Stimulated activated CD4-positive, alpha-beta T cell treated with anti-CD3 and anti-CD28 coated beads, Interleukin-4, amount 100 ng/mL, for 48 hours (primary cell): ENCODE data around the gene EIF5AL1.
"Not testable (repeated sequence)": the region's sequence is repeated elsewhere in the genome, so short reads cannot be mapped to it uniquely, and the experiment has no call there.

Experiments
- DNase-seq, 2 donors: peaks; one replicate each; pipeline ENCODE4 v3.0.0-alpha.2; 2020; ENCODE audit warnings: low read depth in 2 of 2

EIF5AL1 gene

DNA sequence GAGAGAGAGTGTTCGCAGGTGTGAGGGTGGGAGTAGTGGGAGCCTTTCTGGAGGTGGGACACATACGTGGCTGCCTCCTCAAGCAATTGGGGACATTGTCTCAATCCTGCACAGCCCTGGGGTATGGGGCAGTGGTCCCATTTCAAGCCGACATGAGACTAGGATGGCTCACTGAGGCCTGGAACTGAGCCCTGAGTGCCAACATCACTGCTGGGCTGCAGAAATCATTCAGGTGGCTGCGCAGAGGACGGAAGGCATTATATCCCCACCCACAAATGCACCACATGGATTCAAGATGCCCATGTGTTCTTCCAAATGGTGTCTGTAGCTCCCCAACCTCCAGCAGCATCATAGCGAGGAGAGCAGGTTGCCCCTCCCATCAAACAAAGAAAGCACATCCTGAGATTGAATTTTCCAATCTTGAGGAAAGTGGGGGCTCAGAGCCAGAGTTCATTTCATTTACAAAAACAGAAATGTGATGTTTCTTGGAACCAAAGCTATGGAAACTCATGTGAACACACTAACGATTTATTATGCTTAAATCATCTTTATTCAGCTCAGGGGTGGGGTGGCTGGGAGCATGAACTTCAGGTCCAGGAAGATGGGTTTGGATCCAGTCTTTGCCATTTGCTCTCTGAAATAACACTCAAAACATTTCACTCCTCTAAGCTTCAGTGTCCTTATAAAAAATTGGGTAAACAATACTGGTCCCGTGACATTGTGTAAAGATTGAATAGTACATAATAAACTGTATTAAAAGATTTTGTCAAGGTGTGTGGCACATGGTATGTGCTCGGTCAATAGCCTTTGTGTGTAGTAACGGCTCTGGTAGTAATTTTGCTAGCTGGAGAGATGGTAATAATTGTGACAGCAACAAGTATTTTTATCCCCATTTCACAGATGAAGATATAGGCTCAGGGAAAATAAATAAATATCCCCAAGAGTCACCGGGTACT is 43.3 kb downstream of the EIF5AL1 start:
- DNase-seq: no peak

DNA sequence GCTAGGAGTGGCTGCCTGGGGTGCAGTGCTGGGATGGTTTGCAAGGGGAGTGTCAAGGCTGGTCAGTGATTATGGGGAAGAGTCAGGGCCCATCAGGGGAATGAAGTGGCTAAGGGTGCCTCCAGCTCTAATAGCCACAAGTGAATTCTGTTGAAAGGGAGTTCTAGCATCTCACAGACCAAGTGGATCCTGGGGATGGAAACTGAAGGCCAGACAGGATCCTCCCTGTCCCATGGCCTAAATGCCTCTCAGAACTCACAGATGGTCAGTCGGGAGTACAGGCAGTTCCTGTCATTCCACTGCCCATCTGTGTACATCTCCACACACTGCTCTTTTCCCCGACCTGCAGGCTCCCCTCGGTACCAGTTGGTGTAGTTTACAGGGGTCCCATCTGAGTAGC is 44.6 kb downstream of the EIF5AL1 start:
- not testable (repeated sequence) for DNase-seq

DNA sequence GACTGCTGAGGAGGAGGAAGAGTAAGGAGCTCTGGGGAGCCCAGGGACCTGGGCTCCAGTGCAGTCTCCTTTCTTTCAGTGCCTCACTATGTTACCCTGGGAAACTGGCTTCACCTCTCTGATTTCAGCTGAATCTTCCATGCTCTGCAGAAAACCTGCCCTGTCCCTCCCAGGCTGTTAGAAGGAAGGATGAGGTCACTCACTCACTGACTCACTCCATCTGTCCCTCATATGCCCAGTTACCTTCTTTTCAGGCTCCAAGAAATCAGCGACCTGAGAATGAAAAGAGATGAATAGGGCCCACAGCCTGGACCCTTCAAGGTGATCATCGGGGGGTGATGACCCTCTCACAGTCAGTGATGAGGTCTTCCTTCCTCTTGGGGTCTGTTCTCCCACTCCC is 47.4 kb downstream of the EIF5AL1 start:
- no peak for DNase-seq

DNA sequence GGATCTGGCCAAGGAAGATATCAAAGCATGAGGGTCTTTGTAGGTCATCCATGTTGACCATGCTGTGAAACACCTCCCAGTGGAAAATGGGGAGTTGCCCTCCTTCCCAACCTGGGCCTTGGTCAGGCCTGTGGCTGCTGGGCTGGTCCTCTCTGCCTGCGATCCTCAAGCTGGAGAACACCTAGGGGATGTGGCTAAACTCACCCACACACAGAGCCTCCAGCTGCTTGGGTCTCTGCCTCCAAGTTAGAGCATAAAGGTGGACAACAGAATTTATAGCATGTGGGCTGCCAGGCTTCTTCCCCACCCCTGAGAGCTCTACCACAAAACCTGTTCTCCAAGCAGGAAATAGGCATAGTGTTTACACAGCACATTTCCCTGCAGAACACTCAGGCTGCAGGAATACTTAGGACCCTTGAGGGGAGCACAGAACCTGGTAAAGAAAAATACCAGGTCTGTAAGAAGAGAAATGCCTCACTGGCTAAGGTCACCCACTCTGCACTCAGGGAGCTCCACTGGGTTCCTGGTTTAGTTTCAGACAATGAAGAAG is 47.9 kb downstream of the EIF5AL1 start, which contains the start of gene SFTPA2:
Gene SFTPA2 (minus strand): TSS at position 248 of the 550 bp plus-strand sequence. CDS start 924 bp downstream, outside the sequence.
- DNase-seq: no peak

DNA sequence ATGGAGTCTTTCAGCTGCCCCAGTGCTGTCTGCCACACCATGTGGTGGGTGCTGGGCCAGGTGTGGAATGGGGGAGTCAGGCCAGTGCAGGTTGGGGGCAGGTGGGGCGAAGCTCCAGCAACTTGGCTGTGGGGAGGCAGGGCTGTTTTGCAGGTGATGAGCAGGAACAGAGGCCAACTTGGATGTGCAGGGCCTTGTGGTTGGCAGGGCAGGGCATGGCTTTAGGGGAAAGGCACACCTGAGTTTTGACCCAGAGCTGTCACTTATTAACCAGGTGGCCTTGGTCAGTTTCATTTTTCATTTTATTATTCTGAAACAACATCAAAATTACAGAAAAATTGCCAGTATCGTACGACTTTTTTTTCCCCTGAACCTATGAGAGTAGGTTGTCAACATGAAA is 48.9 kb downstream of the EIF5AL1 start:
- no peak for DNase-seq

DNA sequence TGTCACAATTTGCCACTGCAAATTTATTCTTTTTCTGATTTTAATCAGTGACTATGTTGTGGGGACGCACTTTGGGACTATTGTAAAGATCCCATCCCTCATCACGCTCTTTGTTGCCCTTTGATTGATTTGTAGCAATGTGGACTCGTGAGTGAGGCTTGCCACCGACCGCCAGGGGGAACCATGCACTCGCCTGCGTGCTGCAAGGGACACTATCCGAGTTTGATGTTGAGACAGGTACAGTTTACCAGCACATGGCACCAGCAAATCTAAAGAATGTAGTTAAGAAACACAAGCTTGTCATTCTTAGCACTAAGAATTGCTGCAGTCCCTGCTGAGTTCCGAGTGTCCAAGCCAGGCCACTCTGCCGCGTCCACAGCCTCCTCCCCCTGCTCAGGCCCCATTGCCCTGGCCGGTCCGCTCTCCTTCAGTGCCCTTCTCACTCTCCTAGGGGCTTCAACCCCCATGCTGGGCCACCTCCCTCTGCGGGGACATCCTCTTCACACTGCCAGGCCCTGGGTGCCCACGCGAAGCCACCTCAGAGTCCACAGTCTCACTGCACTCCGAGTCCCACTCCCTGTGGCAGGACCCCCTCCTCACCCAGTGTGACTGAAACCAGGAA is 49.9 kb downstream of the EIF5AL1 start:
- peak; percentile 58 for DNase-seq

DNA sequence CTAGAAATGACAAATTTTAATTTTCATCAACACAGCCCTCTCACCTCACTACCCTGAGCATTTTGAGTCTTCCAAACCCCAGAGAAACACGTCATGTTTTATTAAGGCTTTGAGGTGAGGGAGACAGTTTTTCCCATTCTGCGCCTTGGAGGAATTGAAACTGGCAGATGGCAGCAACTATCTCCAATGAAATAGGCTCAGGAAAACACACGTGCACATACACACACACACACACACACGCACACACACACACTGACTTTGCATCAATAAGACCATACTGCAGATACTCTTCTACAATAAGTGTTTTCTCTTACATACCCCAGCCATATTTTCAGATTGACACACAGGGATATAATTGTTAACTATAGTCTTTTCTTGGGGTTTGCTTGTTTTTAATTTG is 51.1 kb downstream of the EIF5AL1 start:
- no peak for DNase-seq
